HEK293 (cell line): ENCODE data around the gene NEU3.

Experiments used
- CTCF ChIA-PET: fragments of 350-600 bp; formaldehyde crosslinking; extraction: SDS; loops from one replicate; lab custom pipeline; 2021; ENCODE audit warnings: antibody characterized with exemption; lab: Yijun Ruan, JAX
- POLR2A ChIA-PET: fragments of 300-600 bp; formaldehyde crosslinking; extraction: SDS; loops from one replicate; lab custom pipeline; 2020; ENCODE audit warnings: antibody characterized with exemption, inconsistent platforms; lab: Yijun Ruan, JAX
- H3K27ac ChIP-seq: fragments of 200-500 bp; sonication (Bioruptor generic); 2 replicates; pipeline ENCODE4 v1.5.1; 2014; ENCODE audit warnings: low read depth, low read length, control low read depth, inconsistent platforms; ENCODE audit errors: extremely low read depth
- H3K36me3 ChIP-seq, 2 experiments: fragments of 200-500 bp in 1 of 2; sonication (Bioruptor generic) in 1 of 2; 1 replicate in 1 of 2; 2 replicates in 1 of 2; pipeline ENCODE4 v1.5.1; 2014 to 2017; ENCODE audit warnings: inconsistent platforms in 2 of 2, low read length in 2 of 2; ENCODE audit not compliant: control insufficient read depth in 2 of 2, insufficient read depth in 1 of 2
- H3K4me1 ChIP-seq: fragments of 200-500 bp; sonication (Bioruptor generic); 2 replicates; pipeline ENCODE4 v1.5.1; 2014; ENCODE audit warnings: mild to moderate bottlenecking, low read length, inconsistent platforms; ENCODE audit not compliant: control insufficient read depth, insufficient read depth
- H3K4me3 ChIP-seq: 2 replicates; pipeline ENCODE4 v1.5.1; 2011; ENCODE audit warnings: low read depth, mild to moderate bottlenecking, control low read depth, low read length, moderate library complexity
- H3K9me3 ChIP-seq: fragments of 200-500 bp; sonication (Bioruptor generic); 2 replicates; pipeline ENCODE4 v1.5.1; 2014; ENCODE audit warnings: low read depth, low read length, inconsistent platforms; ENCODE audit not compliant: control insufficient read depth, insufficient read depth
- GLI2 ChIP-seq: fragments of 450-650 bp; formaldehyde crosslinking; IDR thresholded peaks from 2 replicates; pipeline ENCODE4; 2017; ENCODE audit warnings: missing biosample characterization, missing genetic modification characterization, low read depth, borderline replicate concordance
- GLI4 ChIP-seq: fragments of 450-650 bp; formaldehyde crosslinking; IDR thresholded peaks from 2 replicates; pipeline ENCODE4 v1.5.1; 2016; ENCODE audit warnings: missing biosample characterization, missing genetic modification characterization
- KLF7 ChIP-seq: fragments of 450-650 bp; formaldehyde crosslinking; IDR thresholded peaks from 2 replicates; pipeline ENCODE4 v1.5.1; 2016; ENCODE audit warnings: missing biosample characterization, missing genetic modification characterization, borderline replicate concordance
- PRDM10 ChIP-seq: fragments of 450-650 bp; formaldehyde crosslinking; IDR thresholded peaks from 2 replicates; pipeline ENCODE4 v1.5.1; 2016; ENCODE audit warnings: missing biosample characterization, missing genetic modification characterization
- PRDM4 ChIP-seq: fragments of 450-650 bp; formaldehyde crosslinking; IDR thresholded peaks from 2 replicates; pipeline ENCODE4 v1.5.1; 2017; ENCODE audit warnings: missing biosample characterization, missing genetic modification characterization
- REST ChIP-seq: fragments of 450-650 bp; formaldehyde crosslinking; IDR thresholded peaks from 2 replicates; pipeline ENCODE4 v1.5.1; 2016; ENCODE audit warnings: missing biosample characterization, missing genetic modification characterization
- ZBTB1 ChIP-seq: fragments of 450-650 bp; formaldehyde crosslinking; IDR thresholded peaks from 2 replicates; pipeline ENCODE4 v1.5.1; 2016; ENCODE audit warnings: missing biosample characterization, missing genetic modification characterization
- ZBTB17 ChIP-seq: fragments of 450-650 bp; formaldehyde crosslinking; IDR thresholded peaks from 2 replicates; pipeline ENCODE4 v1.5.1; 2016; ENCODE audit warnings: missing biosample characterization, missing genetic modification characterization
- ZBTB44 ChIP-seq: fragments of 450-650 bp; IDR thresholded peaks from 2 replicates; pipeline ENCODE4 v1.5.1; 2018; ENCODE audit warnings: missing biosample characterization, mild to moderate bottlenecking, missing genetic modification characterization
- ZBTB6 ChIP-seq: fragments of 450-650 bp; formaldehyde crosslinking; IDR thresholded peaks from 2 replicates; pipeline ENCODE4 v1.5.1; 2017; ENCODE audit warnings: missing biosample characterization, missing genetic modification characterization
- ZEB2 ChIP-seq: fragments of 450-650 bp; formaldehyde crosslinking; IDR thresholded peaks from 2 replicates; pipeline ENCODE4 v1.5.1; 2016; ENCODE audit warnings: missing biosample characterization, missing genetic modification characterization
- ZNF114 ChIP-seq: fragments of 450-650 bp; formaldehyde crosslinking; IDR thresholded peaks from 2 replicates; pipeline ENCODE4 v1.5.0; 2017; ENCODE audit warnings: missing biosample characterization, missing genetic modification characterization
- ZNF133 ChIP-seq: fragments of 450-650 bp; formaldehyde crosslinking; IDR thresholded peaks from 2 replicates; pipeline ENCODE4 v1.5.1; 2016; ENCODE audit warnings: missing biosample characterization, missing genetic modification characterization
- ZNF175 ChIP-seq: fragments of 450-650 bp; formaldehyde crosslinking; IDR thresholded peaks from 2 replicates; pipeline ENCODE4 v1.5.1; 2016; ENCODE audit warnings: missing biosample characterization, missing genetic modification characterization
- ZNF202 ChIP-seq: fragments of 450-650 bp; formaldehyde crosslinking; IDR thresholded peaks from 2 replicates; pipeline ENCODE4 v1.5.1; 2016; ENCODE audit warnings: missing biosample characterization, missing genetic modification characterization, borderline replicate concordance
- ZNF366 ChIP-seq: fragments of 450-650 bp; formaldehyde crosslinking; conservative IDR thresholded peaks from 2 replicates; pipeline ENCODE4 v1.5.1; 2016; ENCODE audit warnings: missing biosample characterization, missing genetic modification characterization
- ZNF404 ChIP-seq: fragments of 450-650 bp; formaldehyde crosslinking; IDR thresholded peaks from 2 replicates; pipeline ENCODE4 v1.5.1; 2017; ENCODE audit warnings: missing biosample characterization, missing genetic modification characterization
- ZNF473 ChIP-seq: fragments of 450-650 bp; formaldehyde crosslinking; IDR thresholded peaks from 2 replicates; pipeline ENCODE4 v1.5.1; 2017; ENCODE audit warnings: missing biosample characterization, missing genetic modification characterization
- ZNF530 ChIP-seq: fragments of 450-650 bp; formaldehyde crosslinking; IDR thresholded peaks from 2 replicates; pipeline ENCODE4 v1.5.1; 2016; ENCODE audit warnings: low read depth, missing biosample characterization, missing genetic modification characterization
- ZNF561 ChIP-seq: fragments of 450-650 bp; IDR thresholded peaks from 2 replicates; pipeline ENCODE4 v1.5.1; 2018; ENCODE audit warnings: missing biosample characterization, missing genetic modification characterization, borderline replicate concordance
- ZNF623 ChIP-seq: fragments of 450-650 bp; formaldehyde crosslinking; IDR thresholded peaks from 2 replicates; pipeline ENCODE4 v1.5.1; 2016; ENCODE audit warnings: missing biosample characterization, missing genetic modification characterization
- ZNF660 ChIP-seq: fragments of 450-650 bp; IDR thresholded peaks from 2 replicates; pipeline ENCODE4 v1.5.1; 2018; ENCODE audit warnings: missing biosample characterization, mild to moderate bottlenecking, missing genetic modification characterization
- ZNF776 ChIP-seq: fragments of 450-650 bp; formaldehyde crosslinking; IDR thresholded peaks from 2 replicates; pipeline ENCODE4 v1.5.0; 2017; ENCODE audit warnings: missing biosample characterization, missing genetic modification characterization, borderline replicate concordance
- ZNF792 ChIP-seq: fragments of 450-650 bp; formaldehyde crosslinking; IDR thresholded peaks from 2 replicates; pipeline ENCODE4 v1.5.1; 2016; ENCODE audit warnings: missing biosample characterization, missing genetic modification characterization
- ZSCAN23 ChIP-seq: fragments of 450-650 bp; formaldehyde crosslinking; IDR thresholded peaks from 2 replicates; pipeline ENCODE4 v1.5.1; 2016; ENCODE audit warnings: missing biosample characterization, missing genetic modification characterization

NEU3 gene

GRCh38 chr11:74988541-74989259, at the start of gene NEU3:
Gene NEU3 (plus strand): TSS chr11:74988933. CDS start chr11:74989061, 128 bp downstream.
- H3K27ac ChIP-seq, result peak within 1 kb of the TSS; percentile 68
- CTCF ChIA-PET, result interaction anchor here (0.6 to 1.1 kb wide), 11 partner anchors 14 to 544 kb away, joined by 3 to 5 read pairs (median 3); no protein-coding TSS in a partner anchor
- no peak for TF ChIP-seq GLI4 (tag by site-specific recombination)
- no peak for TF ChIP-seq ZNF114 (tag by site-specific recombination)
- TF ChIP-seq GLI2, result no peak
- TF ChIP-seq ZNF133, result no peak
- no peak for TF ChIP-seq ZNF404 (tag by site-specific recombination)
- TF ChIP-seq ZNF530 (tag by site-specific recombination), result no peak
- no peak for TF ChIP-seq ZNF473 (tag by site-specific recombination)
- 0 out of 2 replicates have a peak, but pooled peaks have one; percentile 32 for TF ChIP-seq ZEB2 (tag by site-specific recombination)
- TF ChIP-seq ZBTB6, result no peak
- no peak for TF ChIP-seq REST (tag by site-specific recombination)
- TF ChIP-seq ZNF776 (tag by site-specific recombination), result no peak
- no peak for TF ChIP-seq ZNF175 (tag by site-specific recombination)
- peak; percentile 84 for TF ChIP-seq PRDM10 (tag by site-specific recombination)
- no peak for TF ChIP-seq ZBTB1 (tag by site-specific recombination)
- no peak for TF ChIP-seq ZNF561 (tag by site-specific recombination)
- no peak for TF ChIP-seq ZBTB44
- TF ChIP-seq ZSCAN23 (tag by site-specific recombination), result no peak
- TF ChIP-seq PRDM4 (tag by site-specific recombination), result no peak
- TF ChIP-seq ZNF792, result no peak
- TF ChIP-seq KLF7, result no peak
- TF ChIP-seq ZNF366 (tag by site-specific recombination), result peak; percentile 52; the same call in 1 of the 2 replicates
- TF ChIP-seq ZNF202 (tag by site-specific recombination), result no peak
- peak; percentile 31; the same call in 1 of the 2 replicates for TF ChIP-seq ZBTB17 (tag by site-specific recombination)
- TF ChIP-seq ZNF660 (tag by site-specific recombination), result peak; percentile 67; the same call in 1 of the 2 replicates
- TF ChIP-seq ZNF623 (tag by site-specific recombination), result no peak

More at GRCh38 chr11:74988541-74989259, at the start of gene NEU3:
- Histone ChIP-seq H3K4me1 (no peaks in the 10 kb centered on the region), H3K4me3 (peak within 1 kb of the TSS; percentile 77), H3K36me3 (peaks cover 0 to 8% of the 10 kb centered on the region in 2 experiments; a peak in 1 of 3 replicates), H3K9me3 (no peaks in the 10 kb centered on the region)
- POLR2A ChIA-PET, result interaction anchor here (0.5 to 1.8 kb wide), 14 partner anchors 10 to 554 kb away, joined by 3 to 7 read pairs (median 4); partner anchors contain the start of genes POLD3, SPCS2 and XRRA1
